D341Med (cell line): ENCODE measurements around the gene ABCC1.
"Not testable (repeated sequence)": the region's sequence is repeated elsewhere in the genome, so short reads cannot be mapped to it uniquely, and the experiment has no call there.

ENCODE experiments used
- DNase-seq: peaks from one replicate; pipeline ENCODE4 v3.0.0; 2012; ENCODE audit warnings: low spot score

The ABCC1 gene

DNA sequence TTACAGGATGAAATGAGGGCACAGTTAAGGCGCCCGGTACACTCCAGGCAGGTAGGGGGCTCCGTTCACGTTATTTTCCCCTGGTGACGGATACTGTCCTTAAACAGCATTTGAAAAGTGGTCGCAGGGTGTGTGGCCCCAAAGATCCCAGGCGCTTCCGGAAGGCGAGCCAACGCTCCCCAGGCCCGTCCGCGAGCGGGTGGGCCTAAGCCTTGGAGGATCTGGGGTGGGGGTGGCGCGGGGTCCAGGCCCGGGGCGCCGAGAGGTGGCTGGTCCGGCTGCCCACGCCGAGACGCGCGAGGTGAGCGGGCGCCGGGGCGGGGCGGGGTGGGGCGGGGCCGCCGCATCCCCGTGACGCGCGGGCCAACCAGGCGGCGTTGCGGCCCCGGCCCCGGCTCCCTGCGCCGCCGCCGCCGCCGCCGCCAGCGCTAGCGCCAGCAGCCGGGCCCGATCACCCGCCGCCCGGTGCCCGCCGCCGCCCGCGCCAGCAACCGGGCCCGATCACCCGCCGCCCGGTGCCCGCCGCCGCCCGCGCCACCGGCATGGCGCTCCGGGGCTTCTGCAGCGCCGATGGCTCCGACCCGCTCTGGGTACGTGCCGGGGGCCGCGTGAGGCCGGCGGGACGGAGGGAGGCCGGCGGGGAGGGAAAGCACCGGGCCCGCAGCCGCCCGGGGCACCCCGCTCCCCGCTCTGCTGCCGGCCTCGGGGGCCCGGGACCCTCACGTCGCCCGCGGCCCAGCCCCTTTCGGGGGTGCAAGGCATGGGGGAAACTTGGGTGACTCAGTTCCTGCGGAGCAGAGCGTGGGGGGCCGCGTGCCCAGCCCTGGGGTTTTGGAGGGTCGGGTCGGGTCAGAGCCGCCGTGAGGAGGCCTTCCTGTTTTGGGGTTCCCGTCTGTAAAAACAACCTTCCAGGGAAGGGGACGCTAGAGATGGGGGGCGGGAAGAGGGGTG is at the start of gene ABCC1:
ABCC1 (plus strand) TSS at position 407 of the 951 bp plus-strand sequence; CDS start at position 543, 136 bp downstream.
- peak; percentile 92 for DNase-seq

DNA sequence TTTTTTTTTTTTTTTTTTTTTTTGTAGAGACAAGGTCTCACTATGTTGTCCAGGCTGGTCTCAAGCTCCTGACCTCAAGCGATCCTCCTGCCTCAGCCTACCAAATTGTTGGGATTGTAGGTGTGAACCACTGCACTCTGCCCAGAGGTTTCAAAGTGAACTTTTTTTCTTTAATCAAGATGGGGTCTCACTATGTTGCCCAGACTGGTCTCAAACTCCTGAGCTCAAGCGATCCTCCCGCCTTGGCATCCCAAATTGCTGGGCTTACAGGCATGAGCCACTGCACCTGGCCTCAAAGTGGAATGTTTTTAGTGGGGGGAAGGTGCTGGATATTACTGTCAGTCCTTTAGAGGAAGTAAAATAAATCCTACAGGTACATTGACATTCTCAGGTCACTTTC is 49.1 kb upstream of the ABCC1 start:
- no peak for DNase-seq

GRCh38 chr16:15900901-15901500 is 48.4 kb upstream of the ABCC1 start:
- no peak for DNase-seq

DNA sequence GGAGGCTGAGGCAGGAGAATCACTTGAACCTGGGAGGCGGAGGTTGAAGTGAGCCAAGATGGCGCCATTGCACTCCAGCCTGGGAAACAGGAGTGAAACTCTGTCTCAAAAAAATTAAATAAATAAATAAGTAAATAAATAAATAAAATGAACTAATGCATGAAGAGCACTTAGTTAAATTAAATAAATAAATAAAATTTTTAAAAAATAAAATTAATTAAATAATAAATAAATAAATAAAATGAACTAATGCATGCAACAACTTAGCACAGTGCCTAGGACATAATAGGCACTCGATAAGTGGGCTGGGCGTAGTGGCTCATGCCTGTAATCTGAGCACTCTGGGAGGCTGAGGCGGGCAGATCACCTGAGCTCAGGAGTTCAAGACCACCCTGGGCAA is 45.5 kb upstream of the ABCC1 start:
- no peak for DNase-seq

DNA sequence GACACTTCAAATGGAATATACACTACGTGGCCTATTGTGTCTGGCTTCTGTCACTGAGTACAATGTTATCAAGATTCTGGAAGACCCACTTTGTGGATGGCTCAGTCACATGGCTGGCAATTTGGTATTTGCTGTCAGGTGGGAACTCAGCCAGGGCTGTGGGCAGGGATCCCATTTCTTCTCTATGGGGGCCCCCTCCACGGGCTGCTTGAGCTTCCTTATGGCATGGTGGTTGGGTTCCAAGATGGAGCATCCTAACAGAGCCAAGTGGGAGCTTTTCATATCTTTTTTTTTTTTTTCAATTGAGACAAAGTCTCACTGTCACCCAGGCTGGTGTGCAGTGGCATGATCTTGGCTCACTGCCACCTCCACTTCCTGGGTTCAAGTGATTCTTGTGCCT is 43.0 kb upstream of the ABCC1 start:
- no peak for DNase-seq

- DNase-seq = peak; percentile 51
Observed at GRCh38 chr16:15907863-15908478, 41.4 kb upstream of the ABCC1 start.

GRCh38 chr16:15911198-15911597 is 38.2 kb upstream of the ABCC1 start:
- DNase-seq = no peak

DNA sequence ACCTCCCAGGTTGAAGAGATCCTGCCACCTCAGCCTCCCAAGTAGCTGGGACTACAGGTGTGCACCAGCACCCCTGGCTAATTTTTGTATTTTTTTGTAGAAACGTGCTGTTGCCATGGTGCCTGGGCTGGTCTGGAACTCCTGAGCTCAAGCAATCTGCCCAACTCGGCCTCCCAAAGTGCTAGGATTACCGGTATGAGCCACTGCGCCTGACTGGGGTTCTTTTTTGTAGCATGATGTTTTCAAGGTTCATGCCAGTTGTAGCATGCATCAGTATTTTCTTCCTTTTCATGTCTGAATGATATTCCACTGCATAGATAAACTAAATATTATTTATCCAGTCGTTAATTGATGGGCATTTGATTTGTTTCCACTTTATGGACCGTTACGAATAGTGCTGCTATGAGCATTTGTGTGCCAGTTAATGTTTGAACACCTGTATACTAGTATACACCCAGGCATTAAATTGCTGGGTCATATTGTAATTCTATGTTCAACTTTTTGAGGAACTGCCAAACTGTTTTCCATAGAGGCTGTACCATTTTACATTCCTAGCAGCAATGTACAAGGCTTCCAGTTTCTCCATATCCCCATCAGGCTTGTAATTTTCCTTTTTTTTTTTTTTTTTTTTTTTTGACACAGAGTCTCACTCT is 36.2 kb upstream of the ABCC1 start:
- DNase-seq = no peak

DNA sequence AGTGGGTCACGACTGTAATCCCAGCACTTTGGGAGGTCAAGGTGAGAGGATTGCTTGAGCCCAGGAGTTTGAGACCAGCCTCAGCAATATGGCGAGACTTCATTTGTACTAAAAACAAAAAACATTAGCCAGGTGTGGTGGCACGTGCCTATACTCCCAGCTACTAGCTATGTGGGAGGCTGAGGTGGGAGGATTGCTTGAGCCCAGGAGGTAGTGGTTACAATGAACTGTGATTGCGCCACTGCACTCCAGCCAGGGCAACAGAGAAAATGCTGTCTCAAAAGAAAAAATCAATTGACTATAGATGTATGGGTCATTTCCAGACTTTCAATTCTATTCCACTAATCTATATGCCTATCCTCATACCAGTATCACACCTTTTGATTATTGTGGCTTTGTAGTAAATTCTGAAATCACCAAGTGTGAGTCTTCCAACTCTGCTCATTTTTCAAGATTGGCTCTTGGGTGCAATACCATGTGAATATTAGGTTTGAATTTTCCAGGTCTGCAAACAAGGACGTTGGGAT is 33.8 kb upstream of the ABCC1 start:
- DNase-seq = no peak

- DNase-seq = no peak
Observed at GRCh38 chr16:15916323-15916722, 33.1 kb upstream of the ABCC1 start.

DNA sequence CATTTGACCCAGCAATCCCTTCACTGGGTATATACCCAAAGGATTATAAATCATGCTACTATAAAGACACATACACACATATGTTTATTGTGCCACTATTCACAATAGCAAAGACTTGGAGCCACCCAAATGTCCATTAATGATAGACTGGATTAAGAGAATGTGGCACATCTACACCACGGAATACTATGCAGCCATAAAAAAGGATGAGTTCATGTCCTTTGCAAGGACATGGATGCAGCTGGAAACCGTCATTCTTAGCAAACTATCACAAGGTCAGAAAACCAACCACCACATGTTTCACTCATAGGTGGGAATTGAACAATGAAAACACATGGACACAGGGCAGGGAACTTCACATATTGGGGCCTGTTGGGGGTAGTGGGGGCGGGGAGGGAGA is 31.1 kb upstream of the ABCC1 start:
- not testable (repeated sequence) for DNase-seq

- DNase-seq = no peak
Observed at GRCh38 chr16:15919331-15919730, 30.1 kb upstream of the ABCC1 start.

DNA sequence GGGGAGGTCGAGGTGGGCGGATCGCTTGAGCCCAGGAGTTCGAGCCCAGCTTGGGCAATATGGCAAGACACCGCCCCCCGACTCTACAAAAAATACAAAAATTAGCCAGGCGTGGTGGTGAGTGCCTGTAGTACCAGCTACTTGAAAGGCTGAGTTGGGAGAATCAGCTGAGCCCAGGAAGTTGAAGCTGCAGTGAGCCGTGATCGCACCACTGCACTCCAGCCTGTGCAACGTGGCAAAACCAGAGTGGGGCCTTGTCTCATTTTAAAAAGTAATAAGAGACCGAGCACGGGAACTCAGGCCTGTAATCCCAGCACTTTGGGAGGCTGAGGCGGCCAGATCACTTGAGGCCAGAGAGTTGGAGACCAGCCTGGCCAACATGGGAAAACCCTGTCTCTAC is 24.4 kb upstream of the ABCC1 start:
- no peak for DNase-seq

DNA sequence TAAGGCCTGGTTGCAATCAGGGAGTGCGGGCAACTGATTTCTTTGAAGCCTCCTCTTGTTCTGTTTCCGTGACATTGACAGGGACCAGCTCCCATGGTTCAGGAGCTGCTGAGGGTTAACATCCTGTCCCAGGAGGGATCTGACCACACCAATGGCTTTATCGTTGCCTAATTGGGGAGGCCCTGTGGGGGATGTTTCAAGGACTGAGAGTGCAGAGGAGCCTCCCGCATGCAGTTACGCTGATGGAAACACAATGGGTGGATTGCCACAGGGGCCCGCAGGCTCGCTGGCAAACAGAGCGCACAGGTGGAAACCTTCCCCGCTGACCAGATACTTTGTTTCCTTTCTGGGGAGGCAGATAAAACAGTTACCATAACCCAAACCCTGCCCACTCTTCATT is 23.8 kb upstream of the ABCC1 start:
- no peak for DNase-seq

GRCh38 chr16:15928261-15929104 is 20.9 kb upstream of the ABCC1 start:
- no peak for DNase-seq

GRCh38 chr16:15932939-15933338 is 16.5 kb upstream of the ABCC1 start:
- no peak for DNase-seq

- no peak for DNase-seq
Observed at GRCh38 chr16:15933781-15934180, 15.6 kb upstream of the ABCC1 start.

DNA sequence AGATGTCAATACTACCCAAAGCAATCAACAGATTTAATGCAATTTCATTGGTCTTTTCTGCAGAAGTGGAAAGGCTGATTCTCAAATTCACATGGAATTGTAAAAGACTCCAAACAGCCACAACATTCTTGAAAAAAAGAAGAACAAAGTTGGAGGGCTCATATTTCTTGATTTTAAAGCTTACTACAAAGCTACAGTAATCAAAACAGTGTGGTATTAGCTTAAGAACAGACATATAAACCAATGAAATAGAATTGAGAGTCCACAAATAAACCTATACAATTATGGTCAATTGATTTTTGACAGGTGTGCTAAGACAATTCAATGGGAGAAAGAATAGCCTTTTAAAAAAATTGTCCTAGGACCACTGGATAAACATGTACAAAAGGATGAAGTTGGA is 14.4 kb upstream of the ABCC1 start:
- no peak for DNase-seq

GRCh38 chr16:15936809-15937208 is 12.6 kb upstream of the ABCC1 start:
- DNase-seq = not testable (repeated sequence)

DNA sequence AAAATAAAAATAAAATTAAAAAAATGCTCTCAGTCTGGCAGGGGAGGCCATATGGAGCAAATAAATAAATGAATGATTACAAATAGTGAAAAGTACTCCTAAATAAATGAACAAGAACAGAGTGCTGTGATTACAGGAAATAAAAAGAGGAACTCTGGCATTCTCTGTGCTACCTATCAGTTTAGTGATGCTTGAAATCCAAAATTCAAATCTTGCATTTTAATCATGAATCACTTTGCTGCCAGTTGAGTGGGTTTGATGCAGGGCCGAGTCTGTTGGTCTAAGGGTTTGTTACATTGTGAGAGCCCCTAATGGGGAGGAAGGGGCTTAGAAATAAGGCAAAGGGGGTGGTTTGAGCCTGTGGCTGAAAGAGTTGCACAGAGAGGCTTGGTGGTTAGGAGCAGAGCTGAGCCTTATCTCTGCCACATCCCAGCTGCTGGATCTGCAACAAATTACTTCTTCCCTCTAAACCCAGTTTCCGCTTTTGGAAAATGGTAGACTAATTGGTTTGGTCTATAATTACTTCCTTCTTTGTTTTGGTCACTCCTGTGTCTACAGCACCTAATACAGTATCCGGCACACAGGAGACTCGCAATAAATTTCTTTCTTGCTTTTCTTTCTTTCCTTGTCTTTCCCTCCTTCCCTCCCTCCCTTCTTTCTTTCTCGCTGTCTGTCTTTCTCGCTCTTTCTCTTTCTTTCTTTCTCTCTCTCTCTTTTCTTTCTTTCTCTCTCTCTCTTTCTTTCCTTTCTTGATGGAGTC is 6.3 kb upstream of the ABCC1 start:
- DNase-seq = no peak
